Cardiac septum (tissue), 1 donor: ENCODE results near the gene TAS1R3. TPM values are rescaled to one million over a fixed set of nuclear protein-coding genes. Genes with fewer than 3 reads are reported as not detected.

Experiments used
- DNase-seq: peaks from one replicate; pipeline ENCODE4 v3.0.0-alpha.2; 2020; ENCODE audit warnings: low spot score
- intact Hi-C: fragments of 100-400 bp; cut with DNase I; formaldehyde crosslinking; loops from one replicate; pipeline ENCODE4 v1.14.0; 2022
- total RNA-seq: library from RNA; stranded (reverse); fragmentation: NEBNext Ultra II Directional; extraction: Animal tissue kit (Norgen Biotek cat#: 25700); gene quantifications from one replicate; pipeline ENCODE4 v1.2.1, GENCODE V29; 2021
- donor health status: DM: no; HTN: no; CAD: no.

The TAS1R3 gene
- total RNA-seq, 1 donor from 2014 or later = 0.62 TPM

GRCh38 chr1:1318131-1318652, 12.9 kb upstream of the TAS1R3 start:
- DNase-seq = no peak
- intact Hi-C loops = no loop called here

- intact Hi-C loops = no loop called here
- no peak for DNase-seq
These were observed 12.1 kb upstream of the TAS1R3 start for GRCh38 chr1:1318777-1319645.

GRCh38 chr1:1319646-1319941, 11.5 kb upstream of the TAS1R3 start:
- intact Hi-C loops = no loop called here
- no peak for DNase-seq

- no peak for DNase-seq
- intact Hi-C loops = no loop called here
These were observed 10.2 kb upstream of the TAS1R3 start for GRCh38 chr1:1320666-1321448.

- intact Hi-C loops = no loop called here
These were observed 9.6 kb upstream of the TAS1R3 start for GRCh38 chr1:1321477-1321876.

GRCh38 chr1:1322418-1322817, 8.7 kb upstream of the TAS1R3 start:
- intact Hi-C loops = no loop called here
- no peak for DNase-seq

More at GRCh38 chr1:1321477-1321876, 9.6 kb upstream of the TAS1R3 start:
- DNase-seq = no peak

- no peak for DNase-seq
- intact Hi-C loops = no loop called here
These were observed 8.1 kb upstream of the TAS1R3 start for GRCh38 chr1:1322952-1323351.

GRCh38 chr1:1324084-1324523, 7.0 kb upstream of the TAS1R3 start:
- intact Hi-C loops = loop anchor here (2.0 kb wide), 1 partner anchor 23 kb away; no protein-coding TSS in a partner anchor
- DNase-seq = no peak

GRCh38 chr1:1324524-1325287, 6.4 kb upstream of the TAS1R3 start, which contains the start of the genes CPTP and INTS11:
Gene CPTP, plus strand, starts transcription at chr1:1324802. Its CDS starts 2,109 bp downstream, at chr1:1326911.
Gene INTS11, minus strand, starts transcription at chr1:1324660. Its CDS starts 52 bp downstream, at chr1:1324608.
- peak; percentile 97 for DNase-seq
- intact Hi-C loops = loop anchor here (2.0 kb wide), 1 partner anchor 22 kb away; no protein-coding TSS in a partner anchor

GRCh38 chr1:1325288-1326074, 5.6 kb upstream of the TAS1R3 start:
- intact Hi-C loops = loop anchor here (2.0 kb wide), 1 partner anchor 21 kb away; no protein-coding TSS in a partner anchor
- DNase-seq = no peak

GRCh38 chr1:1326075-1326605, 4.9 kb upstream of the TAS1R3 start:
- intact Hi-C loops = no loop called here
- no peak for DNase-seq

- intact Hi-C loops = no loop called here
- DNase-seq = no peak
These were observed 3.8 kb upstream of the TAS1R3 start for GRCh38 chr1:1327291-1327690.

GRCh38 chr1:1328254-1328653, 2.8 kb upstream of the TAS1R3 start:
- no peak for DNase-seq
- intact Hi-C loops = no loop called here

- DNase-seq = no peak
- intact Hi-C loops = no loop called here
These were observed 1.5 kb upstream of the TAS1R3 start for GRCh38 chr1:1329304-1330210.

GRCh38 chr1:1330366-1331067, 563 bp upstream of the TAS1R3 start:
- no peak for DNase-seq
- intact Hi-C loops = no loop called here

- no peak for DNase-seq
- intact Hi-C loops = no loop called here
These were observed 1.1 kb downstream of the TAS1R3 start for GRCh38 chr1:1332031-1332755.
